HEK293 (cell line): ENCODE results near the gene PLEKHA3.

Experiments
- GLI2 ChIP-seq: fragments of 450-650 bp; formaldehyde crosslinking; IDR thresholded peaks from 2 replicates; pipeline ENCODE4; 2017; ENCODE audit warnings: missing biosample characterization, missing genetic modification characterization, low read depth, borderline replicate concordance
- HOXC10 ChIP-seq: sonication (generic); formaldehyde crosslinking; IDR thresholded peaks from 2 replicates; pipeline ENCODE4 v1.8.1; 2023; ENCODE audit warnings: mild to moderate bottlenecking, missing genetic modification reagents
- KLF7 ChIP-seq: fragments of 450-650 bp; formaldehyde crosslinking; IDR thresholded peaks from 2 replicates; pipeline ENCODE4 v1.5.1; 2016; ENCODE audit warnings: missing biosample characterization, missing genetic modification characterization, borderline replicate concordance
- KLF8 ChIP-seq: fragments of 450-650 bp; formaldehyde crosslinking; IDR thresholded peaks from 2 replicates; pipeline ENCODE4 v1.5.1; 2016; ENCODE audit warnings: missing biosample characterization, missing genetic modification characterization
- SALL2 ChIP-seq: fragments of 450-650 bp; formaldehyde crosslinking; IDR thresholded peaks from 2 replicates; pipeline ENCODE4 v1.5.0; 2017; ENCODE audit warnings: missing biosample characterization, mild to moderate bottlenecking, missing genetic modification characterization, borderline replicate concordance
- SP2 ChIP-seq: fragments of 450-650 bp; formaldehyde crosslinking; IDR thresholded peaks from 2 replicates; pipeline ENCODE4 v1.5.1; 2016; ENCODE audit warnings: missing biosample characterization, missing genetic modification characterization
- ZFHX2 ChIP-seq: fragments of 450-650 bp; formaldehyde crosslinking; conservative IDR thresholded peaks from 2 replicates; pipeline ENCODE4 v1.5.1; 2016; ENCODE audit warnings: missing biosample characterization, missing genetic modification characterization
- ZFP3 ChIP-seq: fragments of 450-650 bp; formaldehyde crosslinking; IDR thresholded peaks from 2 replicates; pipeline ENCODE4 v1.5.1; 2016; ENCODE audit warnings: low read depth, missing biosample characterization, missing genetic modification characterization
- ZIC2 ChIP-seq: fragments of 450-650 bp; formaldehyde crosslinking; IDR thresholded peaks from 2 replicates; pipeline ENCODE4 v1.5.1; 2016; ENCODE audit warnings: missing biosample characterization, missing genetic modification characterization
- ZNF146 ChIP-seq: fragments of 450-650 bp; formaldehyde crosslinking; IDR thresholded peaks from 2 replicates; pipeline ENCODE4 v1.5.1; 2016; ENCODE audit warnings: missing biosample characterization, missing genetic modification characterization
- ZNF266 ChIP-seq: fragments of 450-650 bp; formaldehyde crosslinking; IDR thresholded peaks from 2 replicates; pipeline ENCODE4 v1.5.1; 2016; ENCODE audit warnings: missing biosample characterization, missing genetic modification characterization, low read depth
- ZNF341 ChIP-seq: fragments of 450-650 bp; formaldehyde crosslinking; IDR thresholded peaks from 2 replicates; pipeline ENCODE4; 2016; ENCODE audit warnings: low read depth, missing biosample characterization, missing genetic modification characterization
- ZNF426 ChIP-seq: fragments of 450-650 bp; formaldehyde crosslinking; IDR thresholded peaks from 2 replicates; pipeline ENCODE4 v1.5.1; 2017; ENCODE audit warnings: missing biosample characterization, missing genetic modification characterization, mild to moderate bottlenecking, inconsistent platforms, moderate library complexity
- ZNF514 ChIP-seq: fragments of 450-650 bp; formaldehyde crosslinking; IDR thresholded peaks from 2 replicates; pipeline ENCODE4 v1.5.1; 2016; ENCODE audit warnings: missing biosample characterization, missing genetic modification characterization
- ZNF549 ChIP-seq: fragments of 450-650 bp; IDR thresholded peaks from 2 replicates; pipeline ENCODE4 v1.5.1; 2018; ENCODE audit warnings: missing biosample characterization, missing genetic modification characterization, mild to moderate bottlenecking, inconsistent platforms, moderate library complexity
- ZNF555 ChIP-seq: fragments of 450-650 bp; formaldehyde crosslinking; conservative IDR thresholded peaks from 2 replicates; pipeline ENCODE4 v1.5.1; 2017; ENCODE audit warnings: missing biosample characterization, mild to moderate bottlenecking, missing genetic modification characterization, inconsistent platforms
- ZNF571 ChIP-seq: fragments of 450-650 bp; formaldehyde crosslinking; IDR thresholded peaks from 2 replicates; pipeline ENCODE4 v1.5.0; 2017; ENCODE audit warnings: missing biosample characterization, missing genetic modification characterization
- ZNF660 ChIP-seq: fragments of 450-650 bp; IDR thresholded peaks from 2 replicates; pipeline ENCODE4 v1.5.1; 2018; ENCODE audit warnings: missing biosample characterization, mild to moderate bottlenecking, missing genetic modification characterization
- ZNF664 ChIP-seq: fragments of 450-650 bp; formaldehyde crosslinking; IDR thresholded peaks from 2 replicates; pipeline ENCODE4 v1.5.1; 2016; ENCODE audit warnings: missing biosample characterization, missing genetic modification characterization
- ZNF747 ChIP-seq: fragments of 450-650 bp; formaldehyde crosslinking; IDR thresholded peaks from 2 replicates; pipeline ENCODE4 v1.5.1; 2016; ENCODE audit warnings: missing biosample characterization, missing genetic modification characterization
- ZNF777 ChIP-seq: fragments of 450-650 bp; formaldehyde crosslinking; IDR thresholded peaks from 2 replicates; pipeline ENCODE4 v1.5.1; 2017; ENCODE audit warnings: missing biosample characterization, missing genetic modification characterization, borderline replicate concordance
- ZNF785 ChIP-seq: fragments of 450-650 bp; formaldehyde crosslinking; IDR thresholded peaks from 2 replicates; pipeline ENCODE4 v1.5.1; 2016; ENCODE audit warnings: missing biosample characterization, missing genetic modification characterization
- ZSCAN16 ChIP-seq: fragments of 450-650 bp; formaldehyde crosslinking; IDR thresholded peaks from 2 replicates; pipeline ENCODE4 v1.5.1; 2016; ENCODE audit warnings: missing biosample characterization, missing genetic modification characterization
- ZXDB ChIP-seq: fragments of 450-650 bp; formaldehyde crosslinking; IDR thresholded peaks from 2 replicates; pipeline ENCODE4 v1.5.1; 2016; ENCODE audit warnings: missing biosample characterization, missing genetic modification characterization
- TF ChIP-seq, protein P1 (sequence below): fragments of 450-650 bp; formaldehyde crosslinking; IDR thresholded peaks from 2 replicates; pipeline ENCODE4 v1.5.1; 2016; ENCODE audit warnings: missing biosample characterization, missing genetic modification characterization
- TF ChIP-seq, protein P2 (sequence below): fragments of 450-650 bp; formaldehyde crosslinking; IDR thresholded peaks from 2 replicates; pipeline ENCODE4 v1.5.0; 2017; ENCODE audit warnings: missing biosample characterization, missing genetic modification characterization, borderline replicate concordance
- TF ChIP-seq, protein P3 (sequence below): fragments of 450-650 bp; formaldehyde crosslinking; IDR thresholded peaks from 2 replicates; pipeline ENCODE4 v1.5.1; 2016; ENCODE audit warnings: missing biosample characterization, missing genetic modification characterization
- TF ChIP-seq, protein P4 (sequence below): fragments of 450-650 bp; formaldehyde crosslinking; IDR thresholded peaks from 2 replicates; pipeline ENCODE4 v1.5.1; 2016; ENCODE audit warnings: missing biosample characterization, missing genetic modification characterization
- TF ChIP-seq, protein P5 (sequence below): fragments of 450-650 bp; formaldehyde crosslinking; IDR thresholded peaks from 2 replicates; pipeline ENCODE4 v1.5.1; 2016; ENCODE audit warnings: missing biosample characterization, missing genetic modification characterization

Gene PLEKHA3

DNA sequence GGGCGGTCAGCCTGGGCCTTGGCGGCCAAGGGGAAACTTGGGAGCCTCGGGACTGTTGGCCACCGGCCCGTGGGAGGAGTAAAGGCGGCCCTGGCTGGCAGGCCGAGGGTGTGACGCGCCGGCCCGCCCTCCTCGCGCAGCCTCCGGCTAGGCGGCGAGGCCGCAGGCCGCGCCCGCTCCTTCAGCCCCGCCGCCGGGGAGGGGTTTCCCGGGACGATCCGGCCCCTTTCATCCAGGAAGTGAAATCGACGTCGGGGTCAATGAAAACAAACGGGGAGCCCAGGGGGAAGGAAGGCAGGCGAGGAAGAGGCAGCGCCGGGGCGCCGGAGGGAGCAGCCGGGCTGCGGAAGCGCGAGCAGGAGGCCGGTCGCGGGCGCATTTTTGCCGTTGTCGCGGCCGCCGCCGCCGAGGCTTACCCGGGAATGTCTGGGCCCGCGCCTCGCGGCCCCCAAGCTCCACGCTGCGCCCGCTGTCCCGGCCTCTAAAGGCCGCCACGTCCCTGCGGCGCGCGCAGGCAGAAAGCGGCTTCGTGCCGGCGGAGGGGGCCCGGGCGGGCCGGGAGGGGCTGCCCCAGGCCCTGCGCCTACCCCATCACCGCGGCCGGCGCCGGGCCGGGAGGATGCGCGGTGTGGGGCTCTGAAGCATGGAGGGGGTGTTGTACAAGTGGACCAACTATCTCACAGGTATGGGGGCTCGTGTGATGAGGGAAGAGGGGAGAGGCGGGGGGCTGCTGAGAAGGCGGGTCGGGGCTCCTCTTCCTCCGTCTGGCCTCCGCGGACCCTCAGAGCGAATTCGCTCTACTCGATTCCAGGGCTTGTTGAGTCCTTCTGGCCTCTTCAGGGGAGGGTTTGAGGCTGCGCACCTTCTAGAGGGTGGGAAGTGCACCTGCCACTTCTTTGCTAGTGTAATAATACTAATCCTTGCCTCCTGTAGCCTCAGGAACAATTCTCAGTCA lies at the start of gene PLEKHA3 (continued):
- TF ChIP-seq, protein P1, sequence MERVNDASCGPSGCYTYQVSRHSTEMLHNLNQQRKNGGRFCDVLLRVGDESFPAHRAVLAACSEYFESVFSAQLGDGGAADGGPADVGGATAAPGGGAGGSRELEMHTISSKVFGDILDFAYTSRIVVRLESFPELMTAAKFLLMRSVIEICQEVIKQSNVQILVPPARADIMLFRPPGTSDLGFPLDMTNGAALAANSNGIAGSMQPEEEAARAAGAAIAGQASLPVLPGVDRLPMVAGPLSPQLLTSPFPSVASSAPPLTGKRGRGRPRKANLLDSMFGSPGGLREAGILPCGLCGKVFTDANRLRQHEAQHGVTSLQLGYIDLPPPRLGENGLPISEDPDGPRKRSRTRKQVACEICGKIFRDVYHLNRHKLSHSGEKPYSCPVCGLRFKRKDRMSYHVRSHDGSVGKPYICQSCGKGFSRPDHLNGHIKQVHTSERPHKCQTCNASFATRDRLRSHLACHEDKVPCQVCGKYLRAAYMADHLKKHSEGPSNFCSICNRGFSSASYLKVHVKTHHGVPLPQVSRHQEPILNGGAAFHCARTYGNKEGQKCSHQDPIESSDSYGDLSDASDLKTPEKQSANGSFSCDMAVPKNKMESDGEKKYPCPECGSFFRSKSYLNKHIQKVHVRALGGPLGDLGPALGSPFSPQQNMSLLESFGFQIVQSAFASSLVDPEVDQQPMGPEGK (tag by site-specific recombination): peak; percentile 90
- no peak for TF ChIP-seq ZNF146 (tag by site-specific recombination)
- TF ChIP-seq ZXDB (tag by site-specific recombination): peak; percentile 67
- TF ChIP-seq, protein P2, sequence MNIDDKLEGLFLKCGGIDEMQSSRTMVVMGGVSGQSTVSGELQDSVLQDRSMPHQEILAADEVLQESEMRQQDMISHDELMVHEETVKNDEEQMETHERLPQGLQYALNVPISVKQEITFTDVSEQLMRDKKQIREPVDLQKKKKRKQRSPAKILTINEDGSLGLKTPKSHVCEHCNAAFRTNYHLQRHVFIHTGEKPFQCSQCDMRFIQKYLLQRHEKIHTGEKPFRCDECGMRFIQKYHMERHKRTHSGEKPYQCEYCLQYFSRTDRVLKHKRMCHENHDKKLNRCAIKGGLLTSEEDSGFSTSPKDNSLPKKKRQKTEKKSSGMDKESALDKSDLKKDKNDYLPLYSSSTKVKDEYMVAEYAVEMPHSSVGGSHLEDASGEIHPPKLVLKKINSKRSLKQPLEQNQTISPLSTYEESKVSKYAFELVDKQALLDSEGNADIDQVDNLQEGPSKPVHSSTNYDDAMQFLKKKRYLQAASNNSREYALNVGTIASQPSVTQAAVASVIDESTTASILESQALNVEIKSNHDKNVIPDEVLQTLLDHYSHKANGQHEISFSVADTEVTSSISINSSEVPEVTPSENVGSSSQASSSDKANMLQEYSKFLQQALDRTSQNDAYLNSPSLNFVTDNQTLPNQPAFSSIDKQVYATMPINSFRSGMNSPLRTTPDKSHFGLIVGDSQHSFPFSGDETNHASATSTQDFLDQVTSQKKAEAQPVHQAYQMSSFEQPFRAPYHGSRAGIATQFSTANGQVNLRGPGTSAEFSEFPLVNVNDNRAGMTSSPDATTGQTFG: no peak
- no peak for TF ChIP-seq ZNF777 (tag by site-specific recombination)
- TF ChIP-seq GLI2 (tag by site-specific recombination): no peak
- TF ChIP-seq, protein P3, sequence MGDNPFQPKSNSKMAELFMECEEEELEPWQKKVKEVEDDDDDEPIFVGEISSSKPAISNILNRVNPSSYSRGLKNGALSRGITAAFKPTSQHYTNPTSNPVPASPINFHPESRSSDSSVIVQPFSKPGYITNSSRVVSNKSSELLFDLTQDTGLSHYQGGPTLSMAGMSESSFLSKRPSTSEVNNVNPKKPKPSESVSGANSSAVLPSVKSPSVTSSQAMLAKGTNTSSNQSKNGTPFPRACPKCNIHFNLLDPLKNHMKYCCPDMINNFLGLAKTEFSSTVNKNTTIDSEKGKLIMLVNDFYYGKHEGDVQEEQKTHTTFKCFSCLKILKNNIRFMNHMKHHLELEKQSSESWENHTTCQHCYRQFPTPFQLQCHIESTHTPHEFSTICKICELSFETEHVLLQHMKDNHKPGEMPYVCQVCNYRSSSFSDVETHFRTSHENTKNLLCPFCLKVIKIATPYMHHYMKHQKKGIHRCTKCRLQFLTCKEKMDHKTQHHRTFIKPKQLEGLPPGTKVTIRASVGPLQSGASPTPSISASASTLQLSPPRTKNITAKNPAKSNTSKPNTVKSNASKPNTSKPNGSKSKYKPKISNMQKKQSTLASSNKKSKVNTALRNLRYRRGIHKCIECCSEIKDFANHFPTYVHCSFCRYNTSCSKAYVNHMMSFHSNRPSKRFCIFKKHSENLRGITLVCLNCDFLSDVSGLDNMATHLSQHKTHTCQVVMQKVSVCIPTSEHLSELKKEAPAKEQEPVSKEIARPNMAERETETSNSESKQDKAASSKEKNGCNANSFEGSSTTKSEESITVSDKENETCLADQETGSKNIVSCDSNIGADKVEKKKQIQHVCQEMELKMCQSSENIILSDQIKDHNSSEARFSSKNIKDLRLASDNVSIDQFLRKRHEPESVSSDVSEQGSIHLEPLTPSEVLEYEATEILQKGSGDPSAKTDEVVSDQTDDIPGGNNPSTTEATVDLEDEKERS (tag by site-specific recombination): no peak
- no peak for TF ChIP-seq ZNF266 (tag by site-specific recombination)
- no peak for TF ChIP-seq ZSCAN16 (tag by site-specific recombination)
- no peak for TF ChIP-seq ZNF747 (tag by site-specific recombination)
- TF ChIP-seq ZNF514: no peak
- TF ChIP-seq ZNF660: peak; percentile 44; the same call in 1 of the 2 replicates
- TF ChIP-seq ZNF341 (tag by site-specific recombination): peak; percentile 59
- no peak for TF ChIP-seq SALL2
- peak; percentile 45; the same call in 1 of the 2 replicates for TF ChIP-seq KLF8 (tag by site-specific recombination)
- TF ChIP-seq ZNF664 (tag by site-specific recombination): no peak
- no peak for TF ChIP-seq ZNF785 (tag by site-specific recombination)
- TF ChIP-seq KLF7 (tag by site-specific recombination): no peak
- TF ChIP-seq ZIC2 (tag by site-specific recombination): no peak
- no peak for TF ChIP-seq ZNF571 (tag by site-specific recombination)
- TF ChIP-seq HOXC10 (CRISPR knock-in tag): no peak
- TF ChIP-seq, protein P4, sequence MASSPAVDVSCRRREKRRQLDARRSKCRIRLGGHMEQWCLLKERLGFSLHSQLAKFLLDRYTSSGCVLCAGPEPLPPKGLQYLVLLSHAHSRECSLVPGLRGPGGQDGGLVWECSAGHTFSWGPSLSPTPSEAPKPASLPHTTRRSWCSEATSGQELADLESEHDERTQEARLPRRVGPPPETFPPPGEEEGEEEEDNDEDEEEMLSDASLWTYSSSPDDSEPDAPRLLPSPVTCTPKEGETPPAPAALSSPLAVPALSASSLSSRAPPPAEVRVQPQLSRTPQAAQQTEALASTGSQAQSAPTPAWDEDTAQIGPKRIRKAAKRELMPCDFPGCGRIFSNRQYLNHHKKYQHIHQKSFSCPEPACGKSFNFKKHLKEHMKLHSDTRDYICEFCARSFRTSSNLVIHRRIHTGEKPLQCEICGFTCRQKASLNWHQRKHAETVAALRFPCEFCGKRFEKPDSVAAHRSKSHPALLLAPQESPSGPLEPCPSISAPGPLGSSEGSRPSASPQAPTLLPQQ: peak; percentile 51; the same call in 1 of the 2 replicates
- peak; percentile 73 for TF ChIP-seq ZFHX2 (tag by site-specific recombination)
- TF ChIP-seq ZNF549 (tag by site-specific recombination): no peak
- no peak for TF ChIP-seq ZNF555 (tag by site-specific recombination)
- TF ChIP-seq ZNF426 (tag by site-specific recombination): no peak
- TF ChIP-seq, protein P5, sequence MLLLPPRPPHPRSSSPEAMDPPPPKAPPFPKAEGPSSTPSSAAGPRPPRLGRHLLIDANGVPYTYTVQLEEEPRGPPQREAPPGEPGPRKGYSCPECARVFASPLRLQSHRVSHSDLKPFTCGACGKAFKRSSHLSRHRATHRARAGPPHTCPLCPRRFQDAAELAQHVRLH: no peak
- TF ChIP-seq SP2 (tag by site-specific recombination): peak; percentile 64
- TF ChIP-seq ZFP3 (tag by site-specific recombination): no peak
